ENCODE measurements around the gene COQ4.

COQ4 gene

DNA sequence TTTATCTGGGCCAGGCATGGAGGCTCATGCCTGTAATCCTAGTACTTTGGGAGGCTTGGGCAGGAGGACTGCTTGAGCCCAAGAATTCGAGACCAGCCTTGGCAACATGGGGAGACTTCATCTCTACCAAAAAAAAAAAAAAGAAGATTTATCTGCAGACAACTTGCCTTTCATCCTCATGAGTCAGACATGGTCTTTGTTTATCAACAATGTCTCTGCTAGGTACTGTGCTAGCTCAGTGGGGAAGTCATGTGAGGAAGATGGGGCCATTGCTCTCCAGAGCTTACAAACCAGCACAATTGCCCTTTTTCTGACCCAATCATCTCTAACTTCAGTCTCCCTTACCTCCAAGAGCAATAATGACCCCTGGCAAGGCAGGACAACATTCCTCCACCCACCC lies 50.1 kb downstream of the COQ4 start:
- no peak for DNase-seq (ENCODE audit: low read depth)

- no peak for DNase-seq (ENCODE audit: low read depth)
Measured at GRCh38 chr9:128374221-128374675, 51.6 kb downstream of the COQ4 start.

DNA sequence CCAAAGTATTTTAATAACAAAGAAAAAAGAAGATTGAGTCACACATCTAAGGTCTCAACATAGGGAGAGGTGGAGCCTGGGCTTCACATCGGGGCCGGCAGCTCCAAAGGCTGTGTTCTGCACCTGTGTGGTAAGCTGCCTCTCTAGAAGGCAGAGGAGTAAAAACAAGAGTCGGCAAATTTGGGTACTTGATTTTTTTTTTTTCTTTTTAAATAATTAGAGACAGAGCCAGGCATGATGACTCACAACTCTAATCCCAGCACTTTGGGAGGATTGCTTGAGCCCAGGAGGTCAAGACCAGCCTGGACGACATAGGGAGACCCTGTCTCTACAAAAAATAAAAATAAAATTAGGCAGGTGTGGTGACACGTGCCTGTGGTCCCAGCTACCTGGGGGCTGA lies 53.2 kb downstream of the COQ4 start:
- no peak for DNase-seq (ENCODE audit: low read depth)

DNA sequence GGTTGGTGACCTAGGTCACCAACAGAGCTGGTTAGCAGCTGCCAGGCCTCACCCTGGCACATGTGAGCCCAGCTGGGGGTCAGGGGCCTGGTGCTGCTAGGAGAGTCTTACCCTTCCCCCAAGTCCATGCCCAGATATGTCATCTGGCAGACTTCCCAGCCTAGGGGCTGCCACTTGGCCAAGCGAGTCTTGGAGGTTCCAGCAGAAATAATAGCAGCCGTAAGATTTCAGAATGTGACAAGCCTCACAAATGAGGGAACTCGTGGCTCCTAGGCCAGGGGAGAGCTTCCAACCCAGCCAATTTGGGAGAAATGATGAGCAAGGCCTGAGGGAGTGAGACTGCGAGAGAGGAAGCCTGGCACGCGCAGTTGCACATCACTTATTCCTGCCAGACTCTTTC lies 59.6 kb downstream of the COQ4 start:
- DNase-seq (ENCODE audit: low read depth), result no peak

DNA sequence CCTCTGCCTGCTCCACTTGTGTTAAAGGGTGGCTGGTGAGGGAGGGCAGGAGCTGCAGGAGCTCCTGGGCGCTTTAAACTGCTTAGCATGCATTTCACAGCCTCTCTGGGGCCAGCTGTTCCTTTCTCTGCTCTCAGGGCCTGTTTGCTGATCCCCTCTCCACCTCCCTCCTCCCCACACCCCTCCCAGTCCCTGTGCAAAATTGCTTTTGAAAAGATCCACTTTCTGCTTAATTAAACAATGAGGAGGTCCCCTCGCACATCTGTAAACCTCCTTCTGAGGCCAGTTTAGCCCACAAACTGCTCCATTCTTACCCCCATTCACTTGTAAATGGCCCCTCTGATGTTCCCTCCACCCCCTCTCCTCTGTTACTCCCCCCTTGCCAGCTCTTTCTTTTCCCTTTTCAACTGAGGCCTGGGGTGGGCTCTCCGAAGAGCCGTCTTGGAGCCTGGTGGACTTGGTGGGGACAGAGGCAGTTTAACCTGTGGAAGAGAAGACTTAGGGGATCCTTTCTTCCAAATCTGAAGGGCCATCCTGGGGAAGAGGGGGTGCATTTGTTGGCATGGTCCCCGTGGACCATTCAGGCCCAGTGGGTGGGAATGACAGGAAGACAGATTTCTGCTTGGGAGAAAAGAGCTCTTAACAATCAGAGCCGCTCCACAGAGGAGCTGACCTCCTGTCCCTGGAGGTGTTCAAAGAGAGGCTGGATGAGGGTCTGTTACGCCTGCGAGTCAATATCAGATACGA lies 60.5 kb downstream of the COQ4 start:
- no peak for DNase-seq (ENCODE audit: low read depth)
